Mesendoderm (in vitro differentiated cells): ENCODE results near the gene C1QTNF8.

Experiments used
- DNase-seq: peaks from one replicate; pipeline ENCODE4 v3.0.0; 2013
- H2AK5ac ChIP-seq: 2 replicates; pipeline ENCODE4 v1.6.1; 2013; ENCODE audit warnings: low read length, inconsistent platforms
- H2BK120ac ChIP-seq: 2 replicates; pipeline ENCODE4 v1.6.1; 2013; ENCODE audit warnings: low read depth, mild to moderate bottlenecking, low read length, moderate library complexity, mixed read lengths
- H2BK15ac ChIP-seq: replicated peaks from 2 replicates; pipeline ENCODE4 v1.6.1; 2013; ENCODE audit warnings: low read depth, mild to moderate bottlenecking, moderate library complexity
- H2BK5ac ChIP-seq: 2 replicates; pipeline ENCODE4 v1.6.1; 2013; ENCODE audit warnings: low read length, inconsistent platforms
- H3K18ac ChIP-seq: 2 replicates; pipeline ENCODE4 v1.6.1; 2013; ENCODE audit warnings: mild to moderate bottlenecking, low read length, mixed read lengths
- H3K23ac ChIP-seq: one replicate; pipeline ENCODE4 v1.6.1; 2013; ENCODE audit warnings: low read length
- H3K27ac ChIP-seq: 2 replicates; pipeline ENCODE4 v1.5.1; 2013; ENCODE audit warnings: low read depth, mild to moderate bottlenecking, inconsistent platforms, low read length, moderate library complexity
- H3K27me3 ChIP-seq: 2 replicates; pipeline ENCODE4 v1.6.1; 2013; ENCODE audit warnings: low read length, control low read depth, mild to moderate bottlenecking, inconsistent platforms; ENCODE audit not compliant: insufficient read depth, poor library complexity
- H3K36me3 ChIP-seq: 2 replicates; pipeline ENCODE4 v1.6.1; 2013; ENCODE audit warnings: low read length, inconsistent platforms; ENCODE audit not compliant: control insufficient read depth, insufficient read depth
- H3K4ac ChIP-seq: one replicate; pipeline ENCODE4 v1.6.1; 2013; ENCODE audit warnings: low read depth, mild to moderate bottlenecking, low read length, moderate library complexity
- H3K4me1 ChIP-seq: 2 replicates; pipeline ENCODE4 v1.6.1; 2013; ENCODE audit warnings: low read depth, low read length, inconsistent platforms; ENCODE audit not compliant: control insufficient read depth
- H3K4me2 ChIP-seq: 2 replicates; pipeline ENCODE4 v1.6.1; 2013; ENCODE audit warnings: low read length
- H3K4me3 ChIP-seq: 2 replicates; pipeline ENCODE4 v1.5.1; 2013; ENCODE audit warnings: mild to moderate bottlenecking, low read length
- H3K56ac ChIP-seq: one replicate; pipeline ENCODE4 v1.6.1; 2013; ENCODE audit warnings: low read length
- H3K79me1 ChIP-seq: 2 replicates; pipeline ENCODE4 v1.6.1; 2013; ENCODE audit warnings: low read length, inconsistent platforms
- H3K79me2 ChIP-seq: 2 replicates; pipeline ENCODE4 v1.6.1; 2013; ENCODE audit warnings: mild to moderate bottlenecking, low read length; ENCODE audit not compliant: control insufficient read depth, insufficient read depth
- H3K9ac ChIP-seq: 2 replicates; pipeline ENCODE4 v1.6.1; 2013; ENCODE audit warnings: low read length, inconsistent platforms
- H4K5ac ChIP-seq: one replicate; pipeline ENCODE4 v1.6.1; 2013; ENCODE audit warnings: low read length
- H4K8ac ChIP-seq: one replicate; pipeline ENCODE4 v1.6.1; 2013; ENCODE audit warnings: low read depth, mild to moderate bottlenecking, control low read depth, low read length, moderate library complexity
- WGBS: extraction: QIAGEN DNeasy Blood & Tissue Kit; methylation state at CpG from one replicate; pipeline ENCODE4 v1.1.7; 2013; ENCODE audit warnings: low lambda C conversion rate, missing lambda C conversion rate; ENCODE audit not compliant: insufficient coverage; ENCODE audit errors: extremely low coverage; 5-methylcytosine and 5-hydroxymethylcytosine counted together

Gene C1QTNF8

GRCh38 chr16:1112506-1113184 is 16.6 kb upstream of the C1QTNF8 start:
- H3K36me3 ChIP-seq, result no peaks in the 10 kb centered on the region
- H3K79me2 ChIP-seq, result no peaks in the 10 kb centered on the region
- H2BK120ac ChIP-seq, result no peak overlapping the region
- H4K5ac ChIP-seq, result no peak overlapping the region
- no peaks in the 10 kb centered on the region for H3K79me1 ChIP-seq
- DNase-seq, result no peak
- no peak overlapping the region for H2BK5ac ChIP-seq
- no CpG with 5 or more reads among the region's 26 CpGs for WGBS
- no peak overlapping the region for H3K9ac ChIP-seq
- H3K4ac ChIP-seq, result no peak overlapping the region
- H3K56ac ChIP-seq, result no peak overlapping the region
- H4K8ac ChIP-seq, result no peak overlapping the region
- no peak overlapping the region for H3K4me3 ChIP-seq
- no peak overlapping the region for H3K4me2 ChIP-seq
- no peak overlapping the region for H3K27ac ChIP-seq
- no peak overlapping the region for H3K18ac ChIP-seq
- H3K23ac ChIP-seq, result no peak overlapping the region
- no peak overlapping the region for H2AK5ac ChIP-seq
- no peaks in the 10 kb centered on the region for H3K27me3 ChIP-seq
- H2BK15ac ChIP-seq, result no peak overlapping the region
- H3K4me1 ChIP-seq, result no peaks in the 10 kb centered on the region

- H2BK120ac ChIP-seq, result no peak overlapping the region
- no peaks in the 10 kb centered on the region for H3K36me3 ChIP-seq
- H4K5ac ChIP-seq, result no peak overlapping the region
- H3K9ac ChIP-seq, result no peak overlapping the region
- H3K4me1 ChIP-seq, result no peaks in the 10 kb centered on the region
- no peak overlapping the region for H3K4me3 ChIP-seq
- no peak overlapping the region for H3K18ac ChIP-seq
- DNase-seq, result no peak
- H3K79me1 ChIP-seq, result no peaks in the 10 kb centered on the region
- H3K79me2 ChIP-seq, result no peaks in the 10 kb centered on the region
- no peak overlapping the region for H3K4ac ChIP-seq
- H2AK5ac ChIP-seq, result no peak overlapping the region
- H4K8ac ChIP-seq, result no peak overlapping the region
- WGBS, result no CpG with 5 or more reads among the region's 19 CpGs
- no peak overlapping the region for H3K23ac ChIP-seq
- no peak overlapping the region for H2BK5ac ChIP-seq
- H3K56ac ChIP-seq, result no peak overlapping the region
- H3K4me2 ChIP-seq, result no peak overlapping the region
- no peak overlapping the region for H3K27ac ChIP-seq
- no peaks in the 10 kb centered on the region for H3K27me3 ChIP-seq
- H2BK15ac ChIP-seq, result no peak overlapping the region
These were observed 13.6 kb upstream of the C1QTNF8 start for GRCh38 chr16:1109648-1110047.

DNA sequence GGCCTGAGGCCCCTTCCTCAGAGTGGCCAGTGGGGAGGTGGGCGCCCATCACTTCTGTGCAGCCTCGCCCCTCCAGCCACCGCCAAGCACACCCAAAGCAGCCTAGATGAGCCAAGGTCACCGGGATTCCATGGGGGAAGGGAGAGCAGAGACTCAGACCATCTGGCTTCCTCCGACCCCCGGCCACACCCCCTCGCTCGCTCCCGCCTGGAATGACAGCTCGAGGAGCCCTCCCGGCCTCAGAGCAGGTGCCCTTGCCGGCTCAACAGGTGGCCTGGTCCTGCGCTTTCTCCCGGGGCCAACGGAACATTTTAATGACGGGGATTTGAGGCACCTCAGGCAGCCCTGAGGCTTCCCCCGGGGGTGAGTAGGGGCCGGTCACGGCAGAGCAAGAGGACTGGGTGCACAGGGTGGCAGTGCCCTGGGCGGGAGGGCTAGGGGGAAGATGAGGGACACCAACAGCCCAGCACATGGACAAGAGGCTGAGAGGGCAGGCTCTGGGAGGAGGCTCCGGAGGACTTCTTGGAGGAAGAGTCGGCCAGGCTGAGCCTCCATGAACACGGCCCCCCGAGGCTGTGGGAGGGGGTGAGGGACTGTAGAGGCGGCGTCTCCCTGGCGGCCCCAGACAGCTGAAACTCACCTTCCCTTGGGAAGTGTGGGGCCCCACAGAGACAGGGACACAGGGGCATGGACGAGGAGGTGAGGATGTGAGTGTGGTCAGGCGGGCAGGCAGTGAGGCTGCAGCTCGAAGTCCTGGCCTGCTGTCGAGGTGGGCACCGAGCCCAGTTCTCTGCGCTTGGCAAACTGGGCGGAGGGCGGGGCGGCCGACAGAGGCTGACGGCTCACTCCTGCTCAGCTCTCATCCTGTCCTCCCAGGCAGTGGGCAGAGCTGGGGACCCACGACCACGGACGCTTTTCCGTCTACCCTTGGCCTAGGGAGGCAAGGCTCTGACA is 12.5 kb upstream of the C1QTNF8 start:
- Histone ChIP-seq H3K27me3 (no peaks in the 10 kb centered on the region), H3K36me3 (no peaks in the 10 kb centered on the region), H3K27ac (no peak overlapping the region), H3K18ac (no peak overlapping the region), H4K8ac (no peak overlapping the region), H3K4me2 (no peak overlapping the region), H3K79me1 (no peaks in the 10 kb centered on the region), H2AK5ac (no peak overlapping the region), H2BK15ac (no peak overlapping the region), H3K79me2 (no peaks in the 10 kb centered on the region), H3K56ac (no peak overlapping the region), H3K4me1 (no peaks in the 10 kb centered on the region), H3K9ac (no peak overlapping the region), H2BK120ac (no peak overlapping the region), H2BK5ac (no peak overlapping the region), H3K23ac (no peak overlapping the region), H3K4ac (no peak overlapping the region), H4K5ac (no peak overlapping the region), H3K4me3 (no peak overlapping the region)
- no CpG with 5 or more reads among the region's 42 CpGs for WGBS
- no peak for DNase-seq

DNA sequence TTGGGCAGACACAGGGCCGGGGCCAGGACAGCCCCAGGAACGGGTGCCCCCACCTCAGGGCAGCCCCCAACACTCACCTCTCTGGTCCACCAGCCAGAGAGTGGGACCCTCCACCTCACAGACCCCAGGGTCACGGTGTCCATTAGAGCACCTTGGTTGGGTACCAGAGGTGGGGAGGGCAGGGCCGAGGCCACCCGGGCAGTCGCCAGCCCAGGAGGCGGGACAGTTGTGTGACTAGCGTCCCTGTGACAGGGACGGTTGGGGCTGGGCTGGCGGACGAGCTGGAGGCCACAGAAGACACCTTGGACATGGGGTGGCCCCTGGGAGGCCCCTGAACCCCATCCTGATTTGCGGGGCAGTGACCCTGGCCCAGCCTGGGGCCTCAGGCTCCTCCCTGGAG is 11.7 kb upstream of the C1QTNF8 start:
- H3K23ac ChIP-seq, result no peak overlapping the region
- no peak overlapping the region for H2BK15ac ChIP-seq
- H3K4me2 ChIP-seq, result no peak overlapping the region
- no peak overlapping the region for H3K4me3 ChIP-seq
- no peak for DNase-seq
- H3K9ac ChIP-seq, result no peak overlapping the region
- H3K56ac ChIP-seq, result no peak overlapping the region
- H2BK120ac ChIP-seq, result no peak overlapping the region
- no peaks in the 10 kb centered on the region for H3K79me1 ChIP-seq
- H2AK5ac ChIP-seq, result no peak overlapping the region
- no peak overlapping the region for H4K5ac ChIP-seq
- no peaks in the 10 kb centered on the region for H3K79me2 ChIP-seq
- no peaks in the 10 kb centered on the region for H3K27me3 ChIP-seq
- WGBS, result no CpG with 5 or more reads among the region's 12 CpGs
- no peak overlapping the region for H3K18ac ChIP-seq
- H2BK5ac ChIP-seq, result no peak overlapping the region
- no peak overlapping the region for H3K4ac ChIP-seq
- H3K27ac ChIP-seq, result no peak overlapping the region
- no peaks in the 10 kb centered on the region for H3K36me3 ChIP-seq
- H3K4me1 ChIP-seq, result no peaks in the 10 kb centered on the region
- H4K8ac ChIP-seq, result no peak overlapping the region

- Histone ChIP-seq H3K79me2 (no peaks in the 10 kb centered on the region), H3K4me1 (no peaks in the 10 kb centered on the region), H3K27me3 (no peaks in the 10 kb centered on the region), H3K79me1 (no peaks in the 10 kb centered on the region), H3K27ac (no peak overlapping the region), H3K4ac (no peak overlapping the region), H3K36me3 (no peaks in the 10 kb centered on the region), H4K5ac (no peak overlapping the region), H2BK120ac (no peak overlapping the region), H2BK5ac (no peak overlapping the region), H3K18ac (no peak overlapping the region), H2BK15ac (no peak overlapping the region), H3K23ac (no peak overlapping the region), H3K56ac (no peak overlapping the region), H3K9ac (no peak overlapping the region), H4K8ac (no peak overlapping the region), H2AK5ac (no peak overlapping the region), H3K4me2 (no peak overlapping the region), H3K4me3 (no peak overlapping the region)
- WGBS, result no CpG with 5 or more reads among the region's 22 CpGs
- DNase-seq, result no peak
These were observed 11.1 kb upstream of the C1QTNF8 start for GRCh38 chr16:1107141-1107540.
